ENCODE measurements around the gene MYDGF. TPM values are rescaled to one million over a fixed set of nuclear protein-coding genes. Genes with fewer than 3 reads are reported as not detected.

MYDGF gene
- total RNA-seq, 4 donors from 2014 or later = 33.2 to 52.5 (median 41.5) TPM

GRCh38 chr19:4693471-4694121 is 23.5 kb upstream of the MYDGF start:
- WGBS, 2 donors = 77 to 88% methylated on average over 14 to 15 of the region's 15 CpGs
- Histone ChIP-seq H3K27me3 (no peaks in the 10 kb centered on the region), H3K36me3 (peaks cover 28 to 100% (median 69%) of the 10 kb centered on the region in 3 donors), H3K4me3 (no peak overlapping the region), H3K4me1 (peaks cover 7 to 37% (median 16%) of the 10 kb centered on the region in 3 donors), H3K9me3 (no peaks in the 10 kb centered on the region), H3K27ac (peak overlapping the region; percentile 84 to 90 (median 86))
- intact Hi-C loops (cut with DNase I) = no loop called here
- no peak for TF ChIP-seq POLR2A (IDR thresholded peaks at IDR 0.05)
- no peak for TF ChIP-seq CTCF (IDR thresholded peaks at IDR 0.05)
- DNase-seq = no peak

DNA sequence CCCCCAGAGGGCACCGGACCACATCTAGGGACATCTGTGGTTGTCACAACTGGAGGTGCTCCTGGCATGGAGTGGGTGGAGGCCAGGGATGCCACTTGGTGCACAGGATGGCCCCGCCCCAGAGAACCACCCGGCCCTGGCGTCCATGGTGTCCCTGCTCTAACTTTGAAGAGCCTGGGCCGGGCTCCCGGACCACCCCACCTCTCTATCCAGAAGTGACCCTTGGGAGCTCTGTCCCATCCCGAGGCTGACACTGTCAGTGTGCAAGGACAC is 22.9 kb upstream of the MYDGF start:
- TF ChIP-seq CTCF (IDR thresholded peaks at IDR 0.05) (no peak), POLR2A (IDR thresholded peaks at IDR 0.05) (no peak)
- H3K27ac ChIP-seq = peak overlapping the region; percentile 84 to 90 (median 86)
- intact Hi-C loops (cut with DNase I) = no loop called here
- no peaks in the 10 kb centered on the region for H3K9me3 ChIP-seq
- H3K36me3 ChIP-seq = peaks cover 33 to 100% (median 69%) of the 10 kb centered on the region in 3 donors
- H3K4me3 ChIP-seq = no peak overlapping the region
- H3K27me3 ChIP-seq = no peaks in the 10 kb centered on the region
- WGBS, 2 donors = 100% methylated on average over 1 to 3 of the region's 7 CpGs
- DNase-seq = no peak
- H3K4me1 ChIP-seq = peaks cover 7 to 37% (median 16%) of the 10 kb centered on the region in 3 donors

DNA sequence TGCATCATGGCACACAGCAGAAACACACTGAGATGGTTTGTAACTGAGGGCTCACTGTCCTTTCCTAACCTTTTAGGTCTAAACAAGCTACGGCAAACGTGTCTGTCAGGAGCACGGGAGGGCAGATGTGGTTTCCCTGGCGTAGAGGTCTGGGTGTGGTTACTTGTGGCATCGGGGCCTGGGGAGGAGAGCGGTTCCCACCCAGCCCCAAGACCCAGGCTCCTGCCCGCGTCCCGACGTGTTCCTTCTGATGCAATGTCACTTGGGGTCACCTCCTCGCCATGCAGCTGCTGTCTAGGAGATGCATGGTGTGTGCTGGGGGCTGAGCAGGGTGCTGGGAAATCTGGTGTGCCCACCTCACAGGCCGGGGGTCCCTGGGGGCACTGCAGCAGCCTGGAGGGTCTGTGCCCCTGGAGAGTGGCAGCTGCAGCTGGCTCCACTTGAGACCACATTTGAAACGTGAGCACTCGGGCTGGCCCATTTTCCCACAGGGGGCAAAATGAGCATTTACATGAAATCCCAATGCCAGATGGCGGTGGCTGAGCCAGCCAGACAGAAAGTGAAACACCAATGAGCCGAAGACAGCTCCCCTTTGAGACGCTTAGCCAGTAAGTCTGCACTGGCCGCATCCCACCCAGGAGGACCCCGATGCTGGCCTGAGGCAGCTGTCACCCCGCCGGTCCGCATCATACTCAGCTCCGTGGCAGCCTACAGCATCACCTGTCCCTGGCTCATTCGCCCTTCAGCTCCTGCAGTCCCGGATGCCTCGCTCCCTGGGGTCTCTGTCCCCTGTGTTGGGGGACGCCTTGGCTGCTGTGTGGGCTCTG is 22.3 kb upstream of the MYDGF start:
- Histone ChIP-seq H3K9me3 (no peaks in the 10 kb centered on the region), H3K27me3 (no peaks in the 10 kb centered on the region), H3K4me3 (no peak overlapping the region), H3K27ac (peak overlapping the region in 1 of 4 donors; percentile 90), H3K4me1 (peaks cover 7 to 37% (median 16%) of the 10 kb centered on the region in 3 donors), H3K36me3 (peaks cover 33 to 100% (median 71%) of the 10 kb centered on the region in 3 donors)
- no peak for TF ChIP-seq CTCF (IDR thresholded peaks at IDR 0.05)
- TF ChIP-seq POLR2A (IDR thresholded peaks at IDR 0.05) = no peak
- 77 to 81% methylated on average over 4 to 9 of the region's 27 CpGs for WGBS, 2 donors
- intact Hi-C loops (cut with DNase I) = no loop called here
- DNase-seq = no peak

- intact Hi-C loops (cut with DNase I) = no loop called here
- TF ChIP-seq POLR2A (IDR thresholded peaks at IDR 0.05) (no peak), CTCF (IDR thresholded peaks at IDR 0.05) (no peak)
- no peaks in the 10 kb centered on the region for H3K9me3 ChIP-seq
- WGBS, 2 donors = 81 to 87% methylated on average over 9 of the region's 9 CpGs
- DNase-seq = no peak
- H3K4me3 ChIP-seq = no peak overlapping the region
- H3K27me3 ChIP-seq = no peaks in the 10 kb centered on the region
- no peak overlapping the region for H3K27ac ChIP-seq
- peaks cover 7 to 28% (median 16%) of the 10 kb centered on the region in 3 donors for H3K4me1 ChIP-seq
- peaks cover 40 to 100% (median 81%) of the 10 kb centered on the region in 3 donors for H3K36me3 ChIP-seq
Observed at GRCh38 chr19:4691373-4691772, 21.2 kb upstream of the MYDGF start.

GRCh38 chr19:4690361-4690760 is 20.2 kb upstream of the MYDGF start:
- TF ChIP-seq POLR2A (IDR thresholded peaks at IDR 0.05) (no peak), CTCF (IDR thresholded peaks at IDR 0.05) (no peak)

More at GRCh38 chr19:4690361-4690760, 20.2 kb upstream of the MYDGF start:
- Histone ChIP-seq H3K27ac (no peak overlapping the region), H3K4me1 (peaks cover 7 to 25% (median 16%) of the 10 kb centered on the region in 3 donors), H3K9me3 (no peaks in the 10 kb centered on the region), H3K27me3 (no peaks in the 10 kb centered on the region), H3K4me3 (no peak overlapping the region), H3K36me3 (peaks cover 44 to 100% (median 80%) of the 10 kb centered on the region in 3 donors)
- intact Hi-C loops (cut with DNase I) = no loop called here
- WGBS, 2 donors = 79 to 83% methylated on average over 12 to 13 of the region's 13 CpGs
- no peak for DNase-seq

All from esophagus squamous epithelium (tissue), 5 donors.